GM13976 (cell line): ENCODE results near the gene CTAGE9.

Experiments used
- DNase-seq: peaks from one replicate; pipeline ENCODE4 v3.0.0; 2012; ENCODE audit warnings: low spot score
- in situ Hi-C: fragments of 300-500 bp; cut with MboI; formaldehyde crosslinking; loops from one replicate; pipeline ENCODE4 v1.12.0; 2022; ENCODE audit warnings: low sequenced_read_pairs, mixed read lengths, inconsistent platforms; ENCODE audit not compliant: unreplicated experiment
- TF ChIP-seq, protein P1 (sequence below): IDR thresholded peaks from 2 replicates; pipeline ENCODE4 v1.5.1; 2012; ENCODE audit warnings: borderline replicate concordance, mild to moderate bottlenecking; ENCODE audit not compliant: insufficient read depth; ENCODE audit errors: extremely low read depth, missing control alignments, control extremely low read depth

The CTAGE9 gene

GRCh38 chr6:131680868-131681267, 29.9 kb downstream of the CTAGE9 start:
- TF ChIP-seq, protein P1, sequence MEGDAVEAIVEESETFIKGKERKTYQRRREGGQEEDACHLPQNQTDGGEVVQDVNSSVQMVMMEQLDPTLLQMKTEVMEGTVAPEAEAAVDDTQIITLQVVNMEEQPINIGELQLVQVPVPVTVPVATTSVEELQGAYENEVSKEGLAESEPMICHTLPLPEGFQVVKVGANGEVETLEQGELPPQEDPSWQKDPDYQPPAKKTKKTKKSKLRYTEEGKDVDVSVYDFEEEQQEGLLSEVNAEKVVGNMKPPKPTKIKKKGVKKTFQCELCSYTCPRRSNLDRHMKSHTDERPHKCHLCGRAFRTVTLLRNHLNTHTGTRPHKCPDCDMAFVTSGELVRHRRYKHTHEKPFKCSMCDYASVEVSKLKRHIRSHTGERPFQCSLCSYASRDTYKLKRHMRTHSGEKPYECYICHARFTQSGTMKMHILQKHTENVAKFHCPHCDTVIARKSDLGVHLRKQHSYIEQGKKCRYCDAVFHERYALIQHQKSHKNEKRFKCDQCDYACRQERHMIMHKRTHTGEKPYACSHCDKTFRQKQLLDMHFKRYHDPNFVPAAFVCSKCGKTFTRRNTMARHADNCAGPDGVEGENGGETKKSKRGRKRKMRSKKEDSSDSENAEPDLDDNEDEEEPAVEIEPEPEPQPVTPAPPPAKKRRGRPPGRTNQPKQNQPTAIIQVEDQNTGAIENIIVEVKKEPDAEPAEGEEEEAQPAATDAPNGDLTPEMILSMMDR: no peak
- no peak for DNase-seq
- in situ Hi-C loops: no loop called here

DNA sequence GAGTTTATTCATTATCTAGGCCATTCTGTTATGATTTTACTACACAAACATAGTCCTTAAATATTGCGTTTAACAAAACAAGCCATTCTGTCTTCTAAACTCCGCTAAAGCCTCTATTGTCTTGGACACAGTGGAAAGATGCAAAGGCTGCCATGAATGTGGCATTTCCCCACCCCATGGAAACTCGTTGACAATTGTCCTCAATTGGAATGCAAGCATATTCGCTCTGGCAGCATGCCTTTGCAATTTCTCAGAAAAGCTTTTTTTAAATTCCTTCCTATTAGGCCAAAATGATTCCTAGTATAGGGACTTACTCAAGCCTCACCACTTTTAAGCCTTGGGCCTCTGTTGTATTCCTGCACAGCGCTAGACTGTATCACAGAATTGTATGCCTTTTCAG, 32.4 kb downstream of the CTAGE9 start:
- no peak for DNase-seq
- in situ Hi-C loops: no loop called here
- TF ChIP-seq, protein P1: no peak

DNA sequence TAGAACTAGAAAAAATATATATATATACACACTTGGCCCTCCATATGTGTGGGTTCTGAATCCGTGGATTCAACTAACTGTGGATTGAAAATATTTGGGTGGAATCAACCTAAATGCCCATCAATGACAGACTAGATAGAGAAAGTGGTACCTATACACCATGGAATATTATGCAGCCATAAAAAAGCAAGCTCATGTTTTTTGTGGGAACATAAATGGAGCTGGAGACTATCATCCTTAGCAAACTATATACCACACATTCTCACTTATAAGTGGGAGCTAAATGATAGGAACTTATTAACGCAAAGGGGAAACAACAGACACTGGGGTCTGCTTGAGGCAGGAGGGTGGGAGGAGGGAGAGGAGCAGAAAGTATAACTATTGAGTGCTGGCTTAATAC, 37.6 kb downstream of the CTAGE9 start:
- TF ChIP-seq, protein P1: no peak
- in situ Hi-C loops: no loop called here
- DNase-seq: no peak

DNA sequence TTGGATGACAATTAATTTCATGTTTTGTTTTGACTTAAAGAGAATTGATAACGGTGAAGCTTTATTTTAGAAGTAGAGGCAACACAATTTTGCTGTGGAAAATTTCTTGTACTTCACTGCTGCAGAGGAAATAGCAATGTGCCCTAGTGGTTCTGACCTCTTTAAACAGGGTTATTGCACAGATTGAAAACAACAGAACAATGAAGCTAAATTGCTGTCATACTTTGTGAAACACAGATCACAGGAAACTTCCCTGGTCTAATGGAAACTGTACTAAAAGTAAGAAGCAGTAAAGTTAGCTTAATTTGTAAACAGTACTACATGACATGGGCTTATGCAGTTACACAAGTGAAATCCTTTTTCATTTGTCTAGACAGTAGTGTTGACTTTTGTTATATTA, 40.9 kb downstream of the CTAGE9 start:
- no peak for DNase-seq
- TF ChIP-seq, protein P1: no peak
- in situ Hi-C loops: no loop called here

DNA sequence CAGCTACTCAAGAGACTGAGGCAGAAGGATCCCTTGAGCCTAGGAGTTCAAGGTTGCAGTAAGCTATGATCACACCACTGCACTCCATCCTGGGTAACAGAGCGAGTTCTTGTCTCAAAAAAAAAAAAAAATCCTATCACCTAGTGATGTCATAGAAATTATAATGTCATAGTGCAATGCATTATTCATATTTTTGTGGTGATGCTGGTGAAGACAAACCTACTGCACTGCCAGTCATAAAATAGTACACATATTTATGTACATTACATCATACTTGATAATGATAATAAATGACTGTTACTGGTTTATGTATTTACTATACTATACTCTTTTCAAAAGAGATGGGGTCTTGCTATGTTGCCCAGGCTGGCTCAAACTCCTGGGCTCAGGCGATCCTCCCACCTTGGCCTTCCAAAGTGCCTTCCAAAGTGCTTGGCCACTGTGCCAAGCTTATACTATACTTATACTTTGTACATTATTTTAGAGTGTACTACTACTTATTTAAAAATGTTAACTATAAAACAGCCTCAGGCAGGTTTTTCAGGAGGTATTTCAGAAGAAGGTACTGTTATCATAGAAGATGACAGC, 47.1 kb downstream of the CTAGE9 start:
- no peak for DNase-seq
- TF ChIP-seq, protein P1: no peak
- in situ Hi-C loops: no loop called here

DNA sequence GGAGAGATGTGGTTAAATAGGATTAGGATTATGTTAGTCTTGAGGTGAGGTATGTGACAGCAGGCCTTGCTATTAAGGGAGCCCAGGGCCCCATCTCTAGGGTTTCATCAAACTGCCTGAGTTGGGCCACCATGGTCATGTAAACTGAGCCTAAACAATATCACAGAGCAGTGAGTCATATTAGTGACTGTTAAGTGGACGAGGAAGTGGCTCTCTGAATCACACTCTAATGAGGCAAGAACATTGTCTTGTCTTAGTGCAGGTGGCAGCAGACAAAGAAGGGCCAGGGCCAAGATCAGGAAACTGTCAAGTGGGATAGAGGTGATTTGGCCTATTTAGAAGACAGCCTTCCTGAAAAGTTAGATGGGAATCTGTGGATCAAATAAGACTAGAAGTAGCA, 50.6 kb downstream of the CTAGE9 start:
- DNase-seq: no peak
- TF ChIP-seq, protein P1: no peak
- in situ Hi-C loops: no loop called here
